Measurements from ENCODE around the gene COA8. TPM values are rescaled to one million over a fixed set of nuclear protein-coding genes. Genes with fewer than 3 reads are reported as not detected.
"Not testable (repeated sequence)": the region's sequence is repeated elsewhere in the genome, so short reads cannot be mapped to it uniquely, and the experiment has no call there.

COA8 gene
- total and polyA plus RNA-seq, 7 donors = 33.9 to 67.3 (median 38.2) TPM

DNA sequence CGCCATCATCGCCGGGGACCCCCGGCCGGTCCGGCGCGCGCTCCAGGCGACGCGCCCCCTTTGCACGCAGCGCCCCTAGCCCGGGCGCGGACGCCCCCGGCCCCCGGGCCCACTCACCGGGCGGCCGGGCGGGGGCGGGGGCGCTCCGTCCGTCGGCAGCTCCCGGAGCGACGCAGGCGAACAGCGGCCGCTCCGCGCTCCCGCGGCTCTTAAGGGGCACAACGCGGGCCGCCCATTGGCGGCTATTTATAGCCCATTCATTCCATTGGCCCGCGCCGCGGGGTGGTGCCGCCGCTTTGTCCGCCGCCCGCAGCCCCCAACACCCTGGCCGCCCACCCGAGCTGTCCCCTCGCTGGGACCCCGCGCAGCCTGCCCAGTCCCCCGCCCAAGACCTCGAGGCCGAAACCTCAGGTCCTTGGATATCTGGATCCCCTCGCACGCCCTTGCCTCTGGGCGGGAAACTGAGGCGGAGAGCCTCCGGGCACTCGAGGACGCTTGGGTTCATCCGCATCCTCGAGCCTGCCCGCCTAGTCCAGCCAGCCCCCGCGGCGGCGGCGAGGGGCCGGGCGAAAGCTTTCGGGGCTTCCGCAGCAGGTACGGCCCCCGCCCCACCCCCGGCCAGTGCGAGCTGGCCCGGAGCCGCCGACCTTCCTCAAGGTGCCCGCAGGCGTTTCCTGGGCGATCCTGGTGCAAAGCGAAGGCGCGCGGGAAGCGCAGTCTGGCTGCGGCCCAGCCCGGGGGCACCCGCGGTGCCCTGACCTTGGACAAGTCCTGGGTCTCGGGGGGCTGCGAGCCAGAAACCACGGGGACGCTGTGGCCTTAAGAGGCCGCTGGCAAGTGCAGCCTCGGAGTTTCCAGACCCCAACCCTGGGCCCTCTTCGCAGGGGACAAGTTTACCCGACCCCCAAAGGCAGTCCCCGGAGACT lies 39.8 kb upstream of the COA8 start, which contains the start of gene CKB:
TSS of gene CKB (minus strand) at position 182 of the 926 bp plus-strand sequence. CDS start 337 bp downstream, outside the sequence.
- H3K4me3 ChIP-seq = peak within 1 kb of the TSS; percentile 64 to 85 (median 78)
- H3K36me3 ChIP-seq = peaks cover 5 to 12% (median 11%) of the 10 kb centered on the region in 4 donors
- peak; percentile 93 for DNase-seq
- intact Hi-C loops (cut with DNase I) = no loop called here
- H3K27ac ChIP-seq = peak within 1 kb of the TSS; percentile 86 to 98 (median 93)
- 5 to 6% methylated on average over 107 of the region's 107 CpGs for WGBS, 2 donors
- H3K27me3 ChIP-seq = no peaks in the 10 kb centered on the region
- H3K9me3 ChIP-seq = no peaks in the 10 kb centered on the region
- TF ChIP-seq POLR2A (IDR thresholded peaks at IDR 0.05) (peak; percentile 26 to 37), EP300 (IDR thresholded peaks at IDR 0.05) (no peak), POLR2AphosphoS5 (IDR thresholded peaks at IDR 0.05) (peak; percentile 80 to 95 (median 90))
- peaks cover 0 to 77% (median 68%) of the 10 kb centered on the region in 4 donors for H3K4me1 ChIP-seq

- Histone ChIP-seq H3K4me1 (peaks cover 0 to 77% (median 68%) of the 10 kb centered on the region in 4 donors), H3K27ac (peak overlapping the region in 3 of 4 donors; percentile 92 to 98 (median 94)), H3K4me3 (peak overlapping the region in 3 of 4 donors; percentile 64 to 85 (median 73)), H3K36me3 (peaks cover 5 to 12% (median 11%) of the 10 kb centered on the region in 4 donors), H3K27me3 (no peaks in the 10 kb centered on the region), H3K9me3 (no peaks in the 10 kb centered on the region)
- intact Hi-C loops (cut with DNase I) = no loop called here
- WGBS, 2 donors = 68 to 79% methylated on average over 10 of the region's 10 CpGs
- no peak for DNase-seq
- TF ChIP-seq POLR2A (IDR thresholded peaks at IDR 0.05) = no peak
- TF ChIP-seq, protein P1, sequence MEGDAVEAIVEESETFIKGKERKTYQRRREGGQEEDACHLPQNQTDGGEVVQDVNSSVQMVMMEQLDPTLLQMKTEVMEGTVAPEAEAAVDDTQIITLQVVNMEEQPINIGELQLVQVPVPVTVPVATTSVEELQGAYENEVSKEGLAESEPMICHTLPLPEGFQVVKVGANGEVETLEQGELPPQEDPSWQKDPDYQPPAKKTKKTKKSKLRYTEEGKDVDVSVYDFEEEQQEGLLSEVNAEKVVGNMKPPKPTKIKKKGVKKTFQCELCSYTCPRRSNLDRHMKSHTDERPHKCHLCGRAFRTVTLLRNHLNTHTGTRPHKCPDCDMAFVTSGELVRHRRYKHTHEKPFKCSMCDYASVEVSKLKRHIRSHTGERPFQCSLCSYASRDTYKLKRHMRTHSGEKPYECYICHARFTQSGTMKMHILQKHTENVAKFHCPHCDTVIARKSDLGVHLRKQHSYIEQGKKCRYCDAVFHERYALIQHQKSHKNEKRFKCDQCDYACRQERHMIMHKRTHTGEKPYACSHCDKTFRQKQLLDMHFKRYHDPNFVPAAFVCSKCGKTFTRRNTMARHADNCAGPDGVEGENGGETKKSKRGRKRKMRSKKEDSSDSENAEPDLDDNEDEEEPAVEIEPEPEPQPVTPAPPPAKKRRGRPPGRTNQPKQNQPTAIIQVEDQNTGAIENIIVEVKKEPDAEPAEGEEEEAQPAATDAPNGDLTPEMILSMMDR (IDR thresholded peaks at IDR 0.05) = no peak
- no peak for TF ChIP-seq POLR2AphosphoS5 (IDR thresholded peaks at IDR 0.05)
- TF ChIP-seq EP300 (IDR thresholded peaks at IDR 0.05) = no peak
Observed at GRCh38 chr14:103523575-103523954, 39.2 kb upstream of the COA8 start.

- Histone ChIP-seq H3K36me3 (peaks cover 5 to 12% (median 11%) of the 10 kb centered on the region in 4 donors), H3K9me3 (no peaks in the 10 kb centered on the region), H3K27me3 (no peaks in the 10 kb centered on the region), H3K4me3 (no peak overlapping the region), H3K4me1 (peaks cover 0 to 73% (median 64%) of the 10 kb centered on the region in 4 donors), H3K27ac (peak overlapping the region in 3 of 4 donors; percentile 92 to 98 (median 94))
- intact Hi-C loops (cut with DNase I) = no loop called here
- 62 to 79% methylated on average over 12 of the region's 12 CpGs for WGBS, 2 donors
- TF ChIP-seq POLR2A (IDR thresholded peaks at IDR 0.05) = no peak
- no peak for TF ChIP-seq EP300 (IDR thresholded peaks at IDR 0.05)
- no peak for DNase-seq
Observed at GRCh38 chr14:103524002-103524935, 38.5 kb upstream of the COA8 start.

- H3K4me3 ChIP-seq; H3K9me3 ChIP-seq; H3K36me3 ChIP-seq; H3K27me3 ChIP-seq; DNase-seq; intact Hi-C loops (cut with DNase I): not testable (repeated sequence)
- Histone ChIP-seq H3K27ac (peak overlapping the region in 3 of 4 donors; percentile 92 to 98 (median 94)), H3K4me1 (peaks cover 0 to 73% (median 64%) of the 10 kb centered on the region in 4 donors)
- 36 to 66% methylated on average over 17 of the region's 17 CpGs for WGBS, 2 donors
Observed at GRCh38 chr14:103525430-103526246, 37.1 kb upstream of the COA8 start.

DNA sequence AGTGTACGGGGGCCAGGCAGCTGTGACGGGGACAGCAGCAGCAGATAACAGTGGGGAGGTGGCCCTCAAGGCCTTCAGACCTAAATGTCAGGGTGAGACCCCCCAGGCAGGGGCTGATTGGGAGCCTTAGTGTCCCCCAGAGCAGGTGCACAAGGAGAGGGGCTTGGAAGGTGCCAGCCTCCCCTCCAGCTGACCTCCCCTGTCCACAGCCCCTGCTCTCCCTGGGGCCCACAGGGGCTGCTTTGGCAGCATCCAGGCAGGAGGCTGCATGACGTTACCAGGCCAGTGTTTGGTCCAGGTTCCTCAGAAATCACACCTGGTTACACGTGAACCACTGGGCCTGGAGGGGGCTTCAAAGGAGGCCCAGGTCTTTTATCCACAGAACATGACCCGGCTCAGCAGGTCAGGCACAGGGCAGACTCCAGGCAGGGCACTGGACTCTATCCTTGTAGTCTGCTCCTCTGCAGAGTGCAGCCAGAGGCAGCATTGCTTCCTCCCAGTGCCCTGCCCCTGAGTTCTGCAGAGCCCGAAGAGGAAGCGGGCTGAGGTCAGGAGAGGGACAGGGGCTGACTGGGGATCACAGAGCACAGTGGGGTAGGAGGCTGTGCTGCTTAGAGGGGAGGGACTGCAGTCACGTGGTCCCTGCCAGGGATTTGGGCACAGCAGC lies 36.4 kb upstream of the COA8 start:
- Histone ChIP-seq H3K27me3 (no peaks in the 10 kb centered on the region), H3K4me1 (peaks cover 0 to 76% (median 68%) of the 10 kb centered on the region in 4 donors), H3K4me3 (no peak overlapping the region), H3K36me3 (peaks cover 0 to 9% (median 3%) of the 10 kb centered on the region in 4 donors), H3K27ac (peak overlapping the region in 3 of 4 donors; percentile 92 to 98 (median 94)), H3K9me3 (no peaks in the 10 kb centered on the region)
- TF ChIP-seq POLR2AphosphoS5 (IDR thresholded peaks at IDR 0.05) (no peak), EP300 (IDR thresholded peaks at IDR 0.05) (no peak), POLR2A (IDR thresholded peaks at IDR 0.05) (no peak)
- TF ChIP-seq, protein P1 (IDR thresholded peaks at IDR 0.05) = no peak
- DNase-seq = no peak
- intact Hi-C loops (cut with DNase I) = no loop called here
- WGBS, 2 donors = 38 to 65% methylated on average over 8 of the region's 8 CpGs

Measured in sigmoid colon (tissue), 7 donors.